GM10847 (cell line): ENCODE measurements around the gene THTPA.

ENCODE experiments used
- POLR2A ChIP-seq: IDR thresholded peaks from 2 replicates; pipeline ENCODE4 v1.6.1; 2011; ENCODE audit not compliant: insufficient read length; ENCODE audit errors: extremely low read depth

THTPA gene

GRCh38 chr14:23605931-23606585, 50.0 kb downstream of the THTPA start:
- TF ChIP-seq POLR2A = no peak

- TF ChIP-seq POLR2A = no peak
These were observed 52.4 kb downstream of the THTPA start for GRCh38 chr14:23608454-23608853.

DNA sequence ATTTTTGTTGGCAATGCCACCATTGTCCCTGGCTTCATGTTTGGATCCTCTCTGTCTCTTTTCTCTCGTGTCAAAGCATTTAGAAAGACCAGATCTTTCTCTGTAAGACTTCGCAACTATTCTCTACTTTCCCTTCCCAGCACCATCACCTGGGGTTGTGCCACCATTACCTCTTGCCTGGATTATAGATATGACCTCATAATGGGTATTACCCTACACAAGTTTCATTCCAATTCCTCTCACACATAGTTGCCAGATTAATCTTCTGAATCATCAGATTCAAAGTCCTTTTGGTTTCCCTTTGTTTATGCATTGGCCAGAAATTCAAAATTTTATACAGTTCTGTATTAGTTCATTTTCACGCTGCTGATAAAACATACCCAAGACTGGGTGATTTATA, 52.9 kb downstream of the THTPA start:
- no peak for TF ChIP-seq POLR2A
